ENCODE results near the gene AGBL1.
A peak's percentile ranks its signal among the peaks of the same experiment; 100 is the strongest.
"Not testable (repeated sequence)": the region's sequence is repeated elsewhere in the genome, so short reads cannot be mapped to it uniquely, and the experiment has no call there.

Gene AGBL1

DNA sequence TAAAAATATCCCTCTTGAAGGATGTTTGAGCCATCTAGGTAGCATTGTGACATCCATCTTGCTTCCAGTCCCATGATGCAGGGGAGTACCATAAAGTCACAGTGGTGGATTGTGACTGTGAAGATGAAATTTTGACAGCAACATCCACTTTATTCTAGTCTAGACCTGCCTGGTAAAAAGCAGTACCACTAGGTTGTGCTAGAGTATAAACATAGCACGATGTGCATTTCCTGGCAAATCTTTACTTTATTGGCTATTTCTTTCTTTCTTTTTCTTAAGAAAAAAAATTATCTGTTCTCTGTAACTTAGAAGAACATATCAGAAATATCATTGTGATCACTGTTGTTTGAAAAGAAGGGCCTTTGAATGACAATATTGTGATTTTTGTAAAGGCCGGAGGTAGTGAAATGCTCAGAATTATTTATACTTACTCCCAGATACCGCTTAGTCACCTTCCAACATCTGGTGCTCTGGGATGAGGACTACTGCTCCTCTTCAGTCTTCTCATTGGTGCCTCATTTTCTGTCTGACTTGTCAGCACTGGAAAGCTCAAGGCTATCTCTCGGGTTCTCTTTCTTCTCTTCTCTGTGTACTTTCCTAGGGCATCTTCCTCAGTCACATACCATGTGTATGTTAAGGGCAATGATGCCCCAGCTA is 35.6 kb downstream of the AGBL1 start:
- no peak overlapping the region for H3K27ac Mint-ChIP-seq
- H3K27me3 Mint-ChIP-seq (ENCODE audit: low read depth) = peaks cover 6% of the 10 kb centered on the region
- H3K36me3 Mint-ChIP-seq (ENCODE audit: low read depth) = no peaks in the 10 kb centered on the region
- no peaks in the 10 kb centered on the region for H3K9me3 Mint-ChIP-seq
- no peak overlapping the region for H3K4me3 Mint-ChIP-seq
- TF ChIP-seq, protein P1, sequence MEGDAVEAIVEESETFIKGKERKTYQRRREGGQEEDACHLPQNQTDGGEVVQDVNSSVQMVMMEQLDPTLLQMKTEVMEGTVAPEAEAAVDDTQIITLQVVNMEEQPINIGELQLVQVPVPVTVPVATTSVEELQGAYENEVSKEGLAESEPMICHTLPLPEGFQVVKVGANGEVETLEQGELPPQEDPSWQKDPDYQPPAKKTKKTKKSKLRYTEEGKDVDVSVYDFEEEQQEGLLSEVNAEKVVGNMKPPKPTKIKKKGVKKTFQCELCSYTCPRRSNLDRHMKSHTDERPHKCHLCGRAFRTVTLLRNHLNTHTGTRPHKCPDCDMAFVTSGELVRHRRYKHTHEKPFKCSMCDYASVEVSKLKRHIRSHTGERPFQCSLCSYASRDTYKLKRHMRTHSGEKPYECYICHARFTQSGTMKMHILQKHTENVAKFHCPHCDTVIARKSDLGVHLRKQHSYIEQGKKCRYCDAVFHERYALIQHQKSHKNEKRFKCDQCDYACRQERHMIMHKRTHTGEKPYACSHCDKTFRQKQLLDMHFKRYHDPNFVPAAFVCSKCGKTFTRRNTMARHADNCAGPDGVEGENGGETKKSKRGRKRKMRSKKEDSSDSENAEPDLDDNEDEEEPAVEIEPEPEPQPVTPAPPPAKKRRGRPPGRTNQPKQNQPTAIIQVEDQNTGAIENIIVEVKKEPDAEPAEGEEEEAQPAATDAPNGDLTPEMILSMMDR (IDR thresholded peaks at IDR 0.05; ENCODE audit: unreplicated experiment in 3 of 3) = peak; percentile 37 to 44 (median 42)
- no peaks in the 10 kb centered on the region for H3K4me1 Mint-ChIP-seq

DNA sequence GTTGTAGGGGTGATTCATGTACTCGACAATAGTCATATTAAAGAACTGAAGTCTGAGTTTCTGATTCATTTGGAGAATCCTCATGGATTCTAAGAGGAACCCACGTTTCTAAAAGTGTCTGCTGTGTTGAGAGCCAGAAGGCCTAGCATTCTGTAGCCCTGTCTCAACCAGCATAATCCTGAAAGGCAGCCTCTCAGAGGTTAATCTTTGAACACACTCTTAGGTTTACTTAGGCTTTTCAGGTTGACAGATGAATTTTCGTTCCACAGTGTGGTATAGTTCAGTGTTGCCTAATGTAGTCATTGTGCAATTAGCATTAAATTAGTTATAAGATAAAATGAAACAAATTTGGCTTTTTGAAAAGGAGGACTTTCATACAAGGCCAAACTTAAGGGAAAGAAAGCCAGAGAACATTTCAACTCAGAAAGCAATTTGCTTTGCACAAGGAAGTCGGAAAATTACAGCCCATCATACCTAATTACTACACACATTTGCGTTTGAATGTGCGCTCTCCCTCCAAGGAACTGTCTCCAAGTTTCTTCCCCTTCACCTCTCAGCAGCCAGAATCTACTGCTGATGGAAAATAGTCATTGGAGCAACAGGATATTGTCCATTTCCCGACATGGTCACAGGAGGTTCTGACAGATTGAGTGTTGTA is 42.0 kb downstream of the AGBL1 start:
- Mint-ChIP-seq H3K9me3 (no peaks in the 10 kb centered on the region), H3K4me1 (peaks cover 32% of the 10 kb centered on the region), H3K4me3 (no peak overlapping the region), H3K36me3 (ENCODE audit: low read depth) (no peaks in the 10 kb centered on the region), H3K27ac (no peak overlapping the region), H3K27me3 (ENCODE audit: low read depth) (peaks cover 6% of the 10 kb centered on the region)
- TF ChIP-seq, protein P1 (IDR thresholded peaks at IDR 0.05; ENCODE audit: unreplicated experiment in 3 of 3) = no peak

DNA sequence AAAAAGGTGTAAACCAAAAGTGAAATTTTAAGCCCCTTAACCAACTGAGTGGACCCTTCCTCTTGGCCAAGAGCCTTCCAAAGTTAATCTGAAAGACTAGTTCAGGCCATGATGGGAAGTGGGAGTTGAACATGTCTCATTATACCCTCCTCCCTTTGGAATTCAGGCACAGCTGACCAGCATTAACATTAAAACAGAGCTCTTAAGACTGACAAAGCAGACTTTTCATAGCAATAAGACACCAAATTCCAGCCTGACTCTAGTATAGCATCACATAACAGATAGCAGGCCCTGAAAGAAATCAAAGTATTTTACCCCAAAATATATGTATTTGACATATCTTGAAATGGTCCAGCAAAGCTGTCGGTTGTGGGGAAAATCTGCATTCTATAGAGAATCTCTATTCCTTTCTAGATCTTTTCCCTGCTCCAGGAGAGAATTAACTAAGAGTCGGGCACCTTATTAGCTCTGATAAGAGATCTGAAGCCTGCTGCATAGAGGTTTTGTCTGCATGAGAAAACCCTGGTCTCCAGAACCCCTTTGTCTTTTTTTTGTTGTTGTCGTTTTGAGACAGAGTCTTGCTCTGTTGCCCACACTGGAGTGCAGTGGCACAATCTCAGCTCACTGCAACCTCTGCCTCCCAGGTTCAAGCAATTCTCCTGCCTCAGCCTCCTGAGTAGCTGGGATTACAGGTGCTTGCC is 43.2 kb downstream of the AGBL1 start:
- H3K4me1 Mint-ChIP-seq = peaks cover 44% of the 10 kb centered on the region
- H3K9me3 Mint-ChIP-seq; H3K4me3 Mint-ChIP-seq; H3K36me3 Mint-ChIP-seq (ENCODE audit: low read depth); H3K27me3 Mint-ChIP-seq (ENCODE audit: low read depth): not testable (repeated sequence)
- peak overlapping the region in 2 of 3 experiments; percentile 14 for H3K27ac Mint-ChIP-seq

DNA sequence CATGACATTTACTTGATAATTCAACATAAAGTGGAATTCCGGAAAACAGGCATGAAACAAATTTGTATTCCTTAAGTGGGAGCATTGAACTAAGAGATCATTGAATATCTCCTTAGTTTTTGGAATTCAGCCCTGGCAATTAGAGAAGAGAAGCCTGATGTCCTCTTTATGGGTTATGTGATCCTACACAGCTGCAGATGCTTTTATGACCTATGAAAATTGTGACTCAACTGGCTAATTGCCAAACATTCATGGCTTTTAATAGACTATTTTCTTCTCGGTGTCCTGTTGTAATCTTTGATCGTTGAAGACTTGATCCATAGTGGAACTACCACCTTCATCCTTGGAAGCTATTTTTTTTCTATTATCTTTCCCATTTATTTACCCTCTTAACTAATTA is 46.1 kb downstream of the AGBL1 start:
- H3K4me3 Mint-ChIP-seq = no peak overlapping the region
- no peaks in the 10 kb centered on the region for H3K9me3 Mint-ChIP-seq
- H3K4me1 Mint-ChIP-seq = peaks cover 60% of the 10 kb centered on the region

DNA sequence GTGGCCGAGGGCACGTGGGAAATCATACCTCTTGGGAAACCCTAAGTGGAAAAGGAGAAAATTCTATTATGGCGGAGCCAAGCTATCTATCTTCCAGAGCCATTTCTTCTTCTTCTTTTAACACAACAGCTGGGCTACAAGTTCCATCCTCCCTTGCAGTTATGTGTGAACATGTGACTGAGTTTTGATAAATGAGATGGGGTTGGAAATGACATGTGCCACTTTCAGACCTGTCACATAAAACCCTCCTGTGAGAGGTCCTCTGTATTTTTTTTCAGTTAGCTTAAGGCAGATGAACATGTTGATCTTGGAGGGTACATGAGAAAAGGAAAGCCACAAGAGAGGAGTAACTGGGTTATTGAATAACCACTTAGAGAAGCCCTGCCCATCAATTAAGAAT is 47.9 kb downstream of the AGBL1 start:
- Mint-ChIP-seq H3K4me3 (no peak overlapping the region), H3K9me3 (no peaks in the 10 kb centered on the region)
- TF ChIP-seq, protein P1 (IDR thresholded peaks at IDR 0.05; ENCODE audit: unreplicated experiment in 3 of 3) = no peak

More for the DNA sequence above, 46.1 kb downstream of the AGBL1 start:
- no peaks in the 10 kb centered on the region for H3K36me3 Mint-ChIP-seq (ENCODE audit: low read depth)
- TF ChIP-seq, protein P1 (IDR thresholded peaks at IDR 0.05; ENCODE audit: unreplicated experiment in 3 of 3) = no peak
- peak overlapping the region in 1 of 3 experiments; percentile 17 for H3K27ac Mint-ChIP-seq
- H3K27me3 Mint-ChIP-seq (ENCODE audit: low read depth) = peaks cover 11% of the 10 kb centered on the region

DNA sequence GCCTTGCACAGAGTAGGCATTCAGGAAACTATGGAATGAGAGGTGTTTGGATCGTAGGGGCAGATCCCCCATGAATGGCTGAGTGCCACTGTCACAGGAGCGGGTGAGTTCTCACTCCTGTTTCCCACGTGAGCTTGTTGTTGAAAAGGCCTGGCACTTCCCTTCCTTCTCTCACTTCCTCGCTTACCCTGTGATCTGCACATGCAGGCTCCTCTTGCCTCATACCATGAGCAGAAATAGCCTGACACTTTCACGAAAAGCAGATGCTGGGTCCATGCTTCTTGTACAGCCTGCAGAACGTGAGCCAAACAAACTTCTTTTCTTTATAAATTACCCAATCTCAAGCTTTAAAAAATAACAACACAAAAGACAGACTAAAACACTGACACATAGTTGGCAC is 55.4 kb downstream of the AGBL1 start:
- H3K36me3 Mint-ChIP-seq (ENCODE audit: low read depth) = no peaks in the 10 kb centered on the region
- TF ChIP-seq, protein P1 (IDR thresholded peaks at IDR 0.05; ENCODE audit: unreplicated experiment in 3 of 3) = no peak
- H3K9me3 Mint-ChIP-seq = no peaks in the 10 kb centered on the region
- no peaks in the 10 kb centered on the region for H3K4me1 Mint-ChIP-seq
- no peak overlapping the region for H3K27ac Mint-ChIP-seq
- H3K27me3 Mint-ChIP-seq (ENCODE audit: low read depth) = peaks cover 19% of the 10 kb centered on the region
- no peak overlapping the region for H3K4me3 Mint-ChIP-seq

More for the DNA sequence above, 47.9 kb downstream of the AGBL1 start:
- H3K36me3 Mint-ChIP-seq (ENCODE audit: low read depth) = no peaks in the 10 kb centered on the region
- H3K4me1 Mint-ChIP-seq = peaks cover 50% of the 10 kb centered on the region
- peaks cover 14% of the 10 kb centered on the region for H3K27me3 Mint-ChIP-seq (ENCODE audit: low read depth)
- H3K27ac Mint-ChIP-seq = no peak overlapping the region

All from nephron (organoid).